G401 (cell line): ENCODE data around the gene ZNF587. TPM values are rescaled to one million over a fixed set of nuclear protein-coding genes. Genes with fewer than 3 reads are reported as not detected.
"Not testable (repeated sequence)": the region's sequence is repeated elsewhere in the genome, so short reads cannot be mapped to it uniquely, and the experiment has no call there.

Source experiments
- DNase-seq: peaks from one replicate; pipeline ENCODE4 v3.0.0-alpha.2; 2015; ENCODE audit warnings: low spot score
- in situ Hi-C: cut with HindIII; loops from 2 replicates; pipeline ENCODE4 v1.10.0; 2016; ENCODE audit warnings: low sequenced_read_pairs, mixed read lengths
- total RNA-seq: library from RNA; depleted of rRNA; stranded (reverse); fragments of >200 nt; shearing (Covaris generic); gene quantifications from 2 replicates; pipeline ENCODE4 v1.2.3, GENCODE V29; 2014; rRNA removed

Gene ZNF587
- 7.4 and 9.6 TPM in 2 replicates for total RNA-seq

- peak; percentile 91 for DNase-seq
- in situ Hi-C loops, result not testable (repeated sequence)
These were observed at the start of gene ZNF587 for GRCh38 chr19:57849666-57850473. Gene ZNF587, plus strand, starts transcription at chr19:57849859. Its CDS starts 180 bp downstream, at chr19:57850039.

GRCh38 chr19:57800696-57801095 lies 49.0 kb upstream of the ZNF587 start:
- in situ Hi-C loops, result no loop called here
- DNase-seq, result no peak

GRCh38 chr19:57802269-57802668 lies 47.4 kb upstream of the ZNF587 start:
- in situ Hi-C loops, result no loop called here
- DNase-seq, result no peak

- no peak for DNase-seq
- in situ Hi-C loops, result no loop called here
These were observed 46.4 kb upstream of the ZNF587 start for GRCh38 chr19:57803265-57803593.

GRCh38 chr19:57803594-57804325 lies 45.9 kb upstream of the ZNF587 start:
- in situ Hi-C loops, result no loop called here

GRCh38 chr19:57807541-57807940 lies 42.1 kb upstream of the ZNF587 start:
- DNase-seq, result no peak
- in situ Hi-C loops, result no loop called here

More at GRCh38 chr19:57803594-57804325, 45.9 kb upstream of the ZNF587 start:
- peak; percentile 33 for DNase-seq

GRCh38 chr19:57810410-57811295 lies 39.0 kb upstream of the ZNF587 start:
- in situ Hi-C loops, DNase-seq: not testable (repeated sequence)

GRCh38 chr19:57812226-57812625 lies 37.4 kb upstream of the ZNF587 start:
- DNase-seq, result no peak
- in situ Hi-C loops, result no loop called here

- DNase-seq, in situ Hi-C loops: not testable (repeated sequence)
These were observed 36.5 kb upstream of the ZNF587 start for GRCh38 chr19:57812975-57813820.

GRCh38 chr19:57813919-57814504 lies 35.6 kb upstream of the ZNF587 start:
- in situ Hi-C loops, result no loop called here
- DNase-seq, result no peak

GRCh38 chr19:57814505-57815246 lies 35.0 kb upstream of the ZNF587 start, which contains the start of gene ZNF552:
Gene ZNF552, minus strand, starts transcription at chr19:57814913. Its CDS starts 170 bp downstream, at chr19:57814743.
- peak; percentile 98 for DNase-seq
- in situ Hi-C loops, result no loop called here

GRCh38 chr19:57815247-57816075 lies 34.2 kb upstream of the ZNF587 start:
- no peak for DNase-seq
- in situ Hi-C loops, result no loop called here

- no peak for DNase-seq
- in situ Hi-C loops, result no loop called here
These were observed 33.0 kb upstream of the ZNF587 start for GRCh38 chr19:57816652-57817051.

GRCh38 chr19:57817976-57818375 lies 31.7 kb upstream of the ZNF587 start:
- no peak for DNase-seq
- in situ Hi-C loops, result no loop called here

GRCh38 chr19:57818378-57818777 lies 31.3 kb upstream of the ZNF587 start:
- no peak for DNase-seq
- in situ Hi-C loops, result no loop called here

- peak; percentile 96 for DNase-seq
- in situ Hi-C loops, result no loop called here
These were observed 30.0 kb upstream of the ZNF587 start for GRCh38 chr19:57819475-57820148.
